CD4-positive, alpha-beta memory T cell (primary cell): ENCODE results near the gene NDFIP2. TPM values are rescaled to one million over a fixed set of nuclear protein-coding genes. Genes with fewer than 3 reads are reported as not detected.

Experiments
- CTCF ChIA-PET: fragments of 350-600 bp; sonication (Branson Sonifier 250); formaldehyde crosslinking; loops from one replicate; lab custom pipeline; 2021; ENCODE audit warnings: inconsistent platforms; ENCODE audit not compliant: partially characterized antibody; lab: Charles Lee
- POLR2A ChIA-PET: fragments of 350-600 bp; sonication (Branson Sonifier 250); formaldehyde crosslinking; loops from one replicate; lab custom pipeline; 2021; ENCODE audit not compliant: partially characterized antibody; lab: Charles Lee
- DNase-seq, 5 donors: peaks; one replicate each; pipeline versions ENCODE4 v3.0.0 to v3.0.0-alpha.2; 2020 to 2022; ENCODE audit warnings: mixed read lengths in 1 of 5
- H3K27ac ChIP-seq: one replicate; pipeline ENCODE4 v1.7.0; 2013; ENCODE audit warnings: low read depth, low read length
- H3K27me3 ChIP-seq: 2 replicates; pipeline ENCODE4 v1.7.0; 2013; ENCODE audit warnings: mild to moderate bottlenecking, low read length, moderate library complexity; ENCODE audit not compliant: insufficient read depth
- H3K36me3 ChIP-seq: 2 replicates; pipeline ENCODE4 v1.7.0; 2013; ENCODE audit warnings: mild to moderate bottlenecking, low read length, moderate library complexity; ENCODE audit not compliant: insufficient read depth
- H3K4me1 ChIP-seq: 2 replicates; pipeline ENCODE4 v1.7.0; 2013; ENCODE audit warnings: mild to moderate bottlenecking, low read length, moderate library complexity; ENCODE audit not compliant: insufficient read depth
- H3K4me3 ChIP-seq, 2 donors: one replicate each; pipeline ENCODE4 v1.7.0; 2013; ENCODE audit warnings: low read length in 2 of 2, mild to moderate bottlenecking in 1 of 2
- H3K9me3 ChIP-seq, 2 donors: one replicate each; pipeline ENCODE4 v1.7.0; 2013; ENCODE audit warnings: low read length in 2 of 2, control low read depth in 1 of 2; ENCODE audit not compliant: control insufficient read depth in 1 of 2
- H3K27ac Mint-ChIP-seq, 7 donors: one replicate each; pipeline ENCODE4 v1.8.0; 2020 to 2021; ENCODE audit warnings: mixed read lengths in 7 of 7, mild to moderate bottlenecking in 6 of 7, inconsistent platforms in 3 of 7, moderate library complexity in 3 of 7
- H3K27me3 Mint-ChIP-seq, 2 donors: one replicate each; pipeline ENCODE4 v1.8.0; 2020 to 2021; ENCODE audit warnings: mixed read lengths in 2 of 2
- H3K36me3 Mint-ChIP-seq, 2 donors: one replicate each; pipeline ENCODE4 v1.8.0; 2020 to 2021; ENCODE audit warnings: mixed read lengths in 2 of 2, inconsistent platforms in 1 of 2, mild to moderate bottlenecking in 1 of 2
- H3K4me1 Mint-ChIP-seq, 4 donors: one replicate each; pipeline ENCODE4 v1.8.0; 2020 to 2021; ENCODE audit warnings: mixed read lengths in 4 of 4, mild to moderate bottlenecking in 1 of 4
- H3K4me3 Mint-ChIP-seq, 8 donors: one replicate each; pipeline ENCODE4 v1.8.0; 2020 to 2021; ENCODE audit warnings: mixed read lengths in 8 of 8, mild to moderate bottlenecking in 7 of 8, moderate library complexity in 6 of 8, inconsistent platforms in 3 of 8
- H3K9me3 Mint-ChIP-seq, 8 donors: one replicate each; pipeline ENCODE4 v1.8.0; 2020 to 2021; ENCODE audit warnings: mixed read lengths in 8 of 8, mild to moderate bottlenecking in 5 of 8, inconsistent platforms in 3 of 8, moderate library complexity in 1 of 8
- intact Hi-C: fragments of 100-400 bp; cut with micrococcal nuclease; formaldehyde crosslinking; loops from one replicate; pipeline ENCODE4 v1.15.1; 2023
- polyA plus RNA-seq, 2 donors: library from polyadenylated mRNA; unstranded; fragments of 300-500 nt; fragmentation: Illumina TruSeq; gene quantifications; one replicate each; pipeline ENCODE4 v1.2.3, GENCODE V29; 2021
- total RNA-seq, 2 experiments: library from RNA; stranded (reverse); gene quantifications; one replicate each; pipeline ENCODE4 v1.2.3, GENCODE V29; 2021

NDFIP2 gene
- total and polyA plus RNA-seq, 4 experiments from 2014 or later = 2.7 to 5.2 (median 4.1) TPM

GRCh38 chr13:79582896-79583295 is 101.9 kb downstream of the NDFIP2 start:
- Histone ChIP-seq H3K27ac (no peak overlapping the region), H3K36me3 (no peaks in the 10 kb centered on the region), H3K9me3 (no peaks in the 10 kb centered on the region), H3K4me3 (no peak overlapping the region), H3K4me1 (no peaks in the 10 kb centered on the region), H3K27me3 (no peaks in the 10 kb centered on the region)
- DNase-seq = no peak
- ChIA-PET CTCF (no interaction called here), POLR2A (no interaction called here)
- H3K27me3 Mint-ChIP-seq = peaks cover 0 to 4% of the 10 kb centered on the region in 2 donors
- H3K4me3 Mint-ChIP-seq = no peak overlapping the region
- intact Hi-C loops = no loop called here
- H3K9me3 Mint-ChIP-seq = peaks cover 0 to 9% (median 0%) of the 10 kb centered on the region in 8 donors
- H3K36me3 Mint-ChIP-seq = no peaks in the 10 kb centered on the region
- no peaks in the 10 kb centered on the region for H3K4me1 Mint-ChIP-seq
- no peak overlapping the region for H3K27ac Mint-ChIP-seq

- H3K9me3 ChIP-seq = no peaks in the 10 kb centered on the region
- DNase-seq = no peak
- peaks cover 0 to 9% (median 4%) of the 10 kb centered on the region in 8 donors for H3K9me3 Mint-ChIP-seq
- no peak overlapping the region for H3K27ac ChIP-seq
- H3K4me1 Mint-ChIP-seq = no peaks in the 10 kb centered on the region
- no peaks in the 10 kb centered on the region for H3K36me3 ChIP-seq
- H3K4me3 ChIP-seq = no peak overlapping the region
- POLR2A ChIA-PET = no interaction called here
- peaks cover 0 to 4% of the 10 kb centered on the region in 2 donors for H3K27me3 Mint-ChIP-seq
- no peak overlapping the region for H3K4me3 Mint-ChIP-seq
- no peaks in the 10 kb centered on the region for H3K36me3 Mint-ChIP-seq
- H3K4me1 ChIP-seq = no peaks in the 10 kb centered on the region
- intact Hi-C loops = no loop called here
- CTCF ChIA-PET = no interaction called here
- no peak overlapping the region for H3K27ac Mint-ChIP-seq
- H3K27me3 ChIP-seq = no peaks in the 10 kb centered on the region
Measured at GRCh38 chr13:79585033-79585432, 104.1 kb downstream of the NDFIP2 start.

- H3K27me3 ChIP-seq = no peaks in the 10 kb centered on the region
- Mint-ChIP-seq H3K36me3 (no peaks in the 10 kb centered on the region), H3K27me3 (peaks cover 0 to 6% of the 10 kb centered on the region in 2 donors), H3K9me3 (peaks cover 0 to 9% (median 4%) of the 10 kb centered on the region in 8 donors), H3K4me3 (no peak overlapping the region), H3K27ac (no peak overlapping the region), H3K4me1 (no peaks in the 10 kb centered on the region)
- no peaks in the 10 kb centered on the region for H3K9me3 ChIP-seq
- ChIA-PET CTCF (no interaction called here), POLR2A (no interaction called here)
- no peak overlapping the region for H3K27ac ChIP-seq
- H3K36me3 ChIP-seq = no peaks in the 10 kb centered on the region
- intact Hi-C loops = no loop called here
- no peak overlapping the region for H3K4me3 ChIP-seq
- DNase-seq = no peak
- H3K4me1 ChIP-seq = no peaks in the 10 kb centered on the region
Measured at GRCh38 chr13:79589603-79590393, 108.8 kb downstream of the NDFIP2 start.

DNA sequence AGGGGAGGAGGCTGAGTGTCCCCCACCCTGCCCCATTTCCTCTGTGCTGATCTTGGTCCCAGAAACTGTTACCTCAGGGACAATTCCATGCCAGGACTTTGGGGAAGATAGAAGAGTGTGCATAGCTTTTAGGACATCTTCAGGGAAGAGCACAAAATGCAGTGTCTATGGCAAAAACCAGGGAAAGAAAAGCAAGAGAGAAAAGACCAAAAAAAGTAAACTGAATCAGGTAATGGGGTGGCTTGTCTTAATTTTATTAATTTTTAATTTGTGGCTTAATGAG is 109.4 kb downstream of the NDFIP2 start:
- no peaks in the 10 kb centered on the region for H3K9me3 ChIP-seq
- Mint-ChIP-seq H3K27me3 (peaks cover 0 to 6% of the 10 kb centered on the region in 2 donors), H3K36me3 (no peaks in the 10 kb centered on the region), H3K4me1 (no peaks in the 10 kb centered on the region), H3K4me3 (no peak overlapping the region), H3K9me3 (peaks cover 0 to 9% (median under 1%) of the 10 kb centered on the region in 8 donors), H3K27ac (no peak overlapping the region)
- H3K27ac ChIP-seq = no peak overlapping the region
- no peaks in the 10 kb centered on the region for H3K27me3 ChIP-seq
- POLR2A ChIA-PET = no interaction called here
- intact Hi-C loops = no loop called here
- DNase-seq = no peak
- H3K4me3 ChIP-seq = no peak overlapping the region
- no peaks in the 10 kb centered on the region for H3K36me3 ChIP-seq
- CTCF ChIA-PET = no interaction called here
- no peaks in the 10 kb centered on the region for H3K4me1 ChIP-seq

DNA sequence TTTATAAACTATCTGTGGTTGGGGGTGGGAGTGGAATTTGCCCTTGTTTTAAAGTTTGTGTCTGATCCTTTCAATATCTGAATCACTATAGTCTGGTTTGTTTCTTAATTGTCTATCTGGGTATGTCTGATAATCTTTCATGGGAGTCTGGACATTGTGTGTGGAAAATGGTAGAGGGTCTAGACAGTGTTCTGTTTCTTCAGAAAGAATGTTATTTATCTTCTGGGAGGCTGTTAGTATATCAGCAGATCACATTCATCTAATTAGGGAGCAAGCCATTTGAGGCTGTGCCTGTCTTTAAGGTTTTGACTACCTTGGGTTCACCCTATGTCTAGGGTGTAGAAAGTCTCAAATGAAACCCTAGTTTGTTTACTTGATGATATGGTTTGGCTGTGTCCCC is 110.5 kb downstream of the NDFIP2 start:
- ChIA-PET POLR2A (no interaction called here), CTCF (no interaction called here)
- Mint-ChIP-seq H3K4me3 (no peak overlapping the region), H3K36me3 (no peaks in the 10 kb centered on the region), H3K27ac (no peak overlapping the region), H3K9me3 (peaks cover 0 to 9% (median under 1%) of the 10 kb centered on the region in 8 donors), H3K27me3 (peaks cover 0 to 4% of the 10 kb centered on the region in 2 donors), H3K4me1 (no peaks in the 10 kb centered on the region)
- H3K4me3 ChIP-seq = no peak overlapping the region
- no peak overlapping the region for H3K27ac ChIP-seq
- no peaks in the 10 kb centered on the region for H3K27me3 ChIP-seq
- intact Hi-C loops = no loop called here
- no peaks in the 10 kb centered on the region for H3K36me3 ChIP-seq
- H3K4me1 ChIP-seq = no peaks in the 10 kb centered on the region
- DNase-seq = no peak
- no peaks in the 10 kb centered on the region for H3K9me3 ChIP-seq

GRCh38 chr13:79593121-79593520 is 112.2 kb downstream of the NDFIP2 start:
- Histone ChIP-seq H3K27ac (no peak overlapping the region), H3K27me3 (no peaks in the 10 kb centered on the region), H3K4me1 (no peaks in the 10 kb centered on the region), H3K9me3 (no peaks in the 10 kb centered on the region), H3K4me3 (no peak overlapping the region), H3K36me3 (no peaks in the 10 kb centered on the region)
- no peaks in the 10 kb centered on the region for H3K36me3 Mint-ChIP-seq
- no peak overlapping the region for H3K27ac Mint-ChIP-seq
- ChIA-PET CTCF (no interaction called here), POLR2A (no interaction called here)
- peaks cover 0 to 7% (median under 1%) of the 10 kb centered on the region in 8 donors for H3K9me3 Mint-ChIP-seq
- intact Hi-C loops = no loop called here
- H3K27me3 Mint-ChIP-seq = peaks cover 1 to 4% of the 10 kb centered on the region in 2 donors
- no peak overlapping the region for H3K4me3 Mint-ChIP-seq
- DNase-seq = no peak
- H3K4me1 Mint-ChIP-seq = no peaks in the 10 kb centered on the region

- Mint-ChIP-seq H3K27ac (no peak overlapping the region), H3K9me3 (peaks cover 0 to 2% (median under 1%) of the 10 kb centered on the region in 8 donors), H3K36me3 (no peaks in the 10 kb centered on the region), H3K27me3 (peaks cover 1 to 4% of the 10 kb centered on the region in 2 donors), H3K4me3 (no peak overlapping the region), H3K4me1 (no peaks in the 10 kb centered on the region)
- ChIA-PET CTCF (no interaction called here), POLR2A (no interaction called here)
- Histone ChIP-seq H3K36me3 (no peaks in the 10 kb centered on the region), H3K4me3 (no peak overlapping the region), H3K27me3 (no peaks in the 10 kb centered on the region), H3K9me3 (no peaks in the 10 kb centered on the region), H3K27ac (no peak overlapping the region), H3K4me1 (no peaks in the 10 kb centered on the region)
- no peak for DNase-seq
- intact Hi-C loops = no loop called here
Measured at GRCh38 chr13:79593641-79594275, 112.8 kb downstream of the NDFIP2 start.
